ENCODE data around the gene SVOPL.

DNA sequence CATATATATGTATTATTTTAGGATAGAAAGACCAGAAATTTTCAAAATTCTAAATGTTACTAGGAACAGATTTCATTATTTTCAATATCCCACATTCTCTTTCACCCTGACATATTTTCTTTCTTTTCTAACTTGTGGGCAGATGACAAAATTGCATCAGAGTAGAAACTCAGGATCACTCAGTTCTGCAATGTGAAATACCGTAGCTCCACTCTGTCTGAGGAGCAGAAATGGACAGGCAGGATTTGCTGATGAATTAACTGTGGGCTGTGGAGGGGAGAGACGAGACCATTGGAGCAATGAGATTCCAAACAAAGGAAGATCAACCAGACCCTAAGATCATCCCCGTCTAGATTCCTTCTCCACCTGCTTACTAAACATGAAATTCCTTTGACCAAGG lies 37.0 kb upstream of the SVOPL start:
- no peak for TF ChIP-seq L3MBTL2 (conservative IDR thresholded peaks at IDR 0.05)
- TF ChIP-seq SUZ12 (IDR thresholded peaks at IDR 0.05): no peak
- TF ChIP-seq SP1 (IDR thresholded peaks at IDR 0.05): no peak
- no peak for TF ChIP-seq ZNF384 (IDR thresholded peaks at IDR 0.05)
- TF ChIP-seq FOXM1 (IDR thresholded peaks at IDR 0.05; ENCODE audit: borderline replicate concordance): no peak

Measured in HEK293T (cell line).